ENCODE data around the gene SNRPD3. TPM values are rescaled to one million over a fixed set of nuclear protein-coding genes. Genes with fewer than 3 reads are reported as not detected.

The SNRPD3 gene
- total RNA-seq, 1 donor from 2014 or later = 103 TPM

DNA sequence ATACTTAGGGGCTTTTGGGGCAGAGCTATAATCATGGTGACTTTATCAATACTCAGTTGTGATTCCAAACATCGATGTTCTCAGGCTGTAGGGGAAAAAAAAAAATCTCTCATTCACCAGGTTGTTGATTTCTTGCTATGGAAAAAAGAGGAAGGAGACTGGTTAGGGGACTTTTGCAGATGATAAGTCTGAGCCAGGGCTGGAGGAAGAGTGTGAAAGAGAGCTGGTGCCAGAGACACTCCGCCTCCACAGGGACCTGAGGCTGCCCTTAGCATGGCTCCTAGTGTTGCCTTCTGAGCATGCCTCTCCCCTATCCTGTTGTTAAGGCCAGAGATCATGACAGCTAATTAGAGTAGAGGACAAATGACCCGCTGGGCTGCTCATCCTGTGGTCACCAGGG, 43.8 kb upstream of the SNRPD3 start:
- no peak overlapping the region for H3K27ac Mint-ChIP-seq (ENCODE audit: unreplicated experiment)
- H3K36me3 Mint-ChIP-seq (ENCODE audit: low read depth, unreplicated experiment) = no peaks in the 10 kb centered on the region
- H3K4me3 Mint-ChIP-seq (ENCODE audit: unreplicated experiment) = no peak overlapping the region
- no peaks in the 10 kb centered on the region for H3K27me3 Mint-ChIP-seq (ENCODE audit: unreplicated experiment)
- no peaks in the 10 kb centered on the region for H3K9me3 Mint-ChIP-seq (ENCODE audit: unreplicated experiment)
- H3K4me1 Mint-ChIP-seq (ENCODE audit: unreplicated experiment) = peaks cover 23% of the 10 kb centered on the region
- no peak for DNase-seq (ENCODE audit: low spot score)
- TF ChIP-seq, protein P1, sequence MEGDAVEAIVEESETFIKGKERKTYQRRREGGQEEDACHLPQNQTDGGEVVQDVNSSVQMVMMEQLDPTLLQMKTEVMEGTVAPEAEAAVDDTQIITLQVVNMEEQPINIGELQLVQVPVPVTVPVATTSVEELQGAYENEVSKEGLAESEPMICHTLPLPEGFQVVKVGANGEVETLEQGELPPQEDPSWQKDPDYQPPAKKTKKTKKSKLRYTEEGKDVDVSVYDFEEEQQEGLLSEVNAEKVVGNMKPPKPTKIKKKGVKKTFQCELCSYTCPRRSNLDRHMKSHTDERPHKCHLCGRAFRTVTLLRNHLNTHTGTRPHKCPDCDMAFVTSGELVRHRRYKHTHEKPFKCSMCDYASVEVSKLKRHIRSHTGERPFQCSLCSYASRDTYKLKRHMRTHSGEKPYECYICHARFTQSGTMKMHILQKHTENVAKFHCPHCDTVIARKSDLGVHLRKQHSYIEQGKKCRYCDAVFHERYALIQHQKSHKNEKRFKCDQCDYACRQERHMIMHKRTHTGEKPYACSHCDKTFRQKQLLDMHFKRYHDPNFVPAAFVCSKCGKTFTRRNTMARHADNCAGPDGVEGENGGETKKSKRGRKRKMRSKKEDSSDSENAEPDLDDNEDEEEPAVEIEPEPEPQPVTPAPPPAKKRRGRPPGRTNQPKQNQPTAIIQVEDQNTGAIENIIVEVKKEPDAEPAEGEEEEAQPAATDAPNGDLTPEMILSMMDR (IDR thresholded peaks at IDR 0.05; ENCODE audit: unreplicated experiment) = no peak

DNA sequence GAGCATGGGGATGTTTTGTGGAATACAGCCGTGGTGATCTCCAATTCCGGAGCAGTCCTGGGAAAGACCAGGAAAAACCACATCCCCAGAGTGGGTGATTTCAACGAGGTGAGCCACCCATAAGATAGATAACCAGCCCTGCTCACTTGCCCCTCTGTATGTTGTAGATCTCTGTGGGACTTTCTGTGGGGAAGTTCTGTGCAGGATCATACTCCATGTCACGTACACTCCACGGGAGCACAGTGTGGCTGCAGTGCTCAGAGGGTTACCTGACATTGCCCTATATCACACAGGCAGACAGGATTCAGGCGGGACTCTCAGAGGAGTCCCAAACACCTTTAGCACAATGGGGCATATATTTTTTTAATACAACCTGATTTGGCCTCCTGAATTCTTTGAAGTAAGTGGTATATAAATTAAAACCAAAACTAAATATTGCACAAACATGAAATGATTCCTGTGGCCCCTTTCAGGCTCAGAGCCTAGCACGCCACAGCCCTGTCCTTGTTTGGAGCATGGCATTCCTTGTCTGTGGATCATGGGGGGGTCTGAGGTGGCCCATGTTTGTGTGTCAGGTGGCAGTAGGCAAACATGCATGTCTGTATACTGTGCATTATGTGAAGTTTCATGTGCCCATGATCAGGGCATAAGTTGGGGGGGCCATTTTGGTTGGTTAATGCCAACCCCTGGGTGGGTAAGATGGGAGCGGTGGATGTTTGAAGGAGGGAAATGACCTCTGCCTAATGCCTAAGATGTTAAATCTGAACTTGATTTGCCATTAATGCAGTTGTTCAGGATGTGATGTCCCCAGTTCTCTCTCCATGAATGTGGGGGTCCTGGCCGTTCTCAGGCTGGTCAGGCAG, 42.2 kb upstream of the SNRPD3 start:
- Mint-ChIP-seq H3K36me3 (ENCODE audit: low read depth, unreplicated experiment) (no peaks in the 10 kb centered on the region), H3K4me3 (ENCODE audit: unreplicated experiment) (no peak overlapping the region), H3K9me3 (ENCODE audit: unreplicated experiment) (no peaks in the 10 kb centered on the region), H3K27ac (ENCODE audit: unreplicated experiment) (no peak overlapping the region), H3K27me3 (ENCODE audit: unreplicated experiment) (no peaks in the 10 kb centered on the region), H3K4me1 (ENCODE audit: unreplicated experiment) (peaks cover 11% of the 10 kb centered on the region)
- DNase-seq (ENCODE audit: low spot score) = no peak
- TF ChIP-seq, protein P1 (IDR thresholded peaks at IDR 0.05; ENCODE audit: unreplicated experiment) = no peak

DNA sequence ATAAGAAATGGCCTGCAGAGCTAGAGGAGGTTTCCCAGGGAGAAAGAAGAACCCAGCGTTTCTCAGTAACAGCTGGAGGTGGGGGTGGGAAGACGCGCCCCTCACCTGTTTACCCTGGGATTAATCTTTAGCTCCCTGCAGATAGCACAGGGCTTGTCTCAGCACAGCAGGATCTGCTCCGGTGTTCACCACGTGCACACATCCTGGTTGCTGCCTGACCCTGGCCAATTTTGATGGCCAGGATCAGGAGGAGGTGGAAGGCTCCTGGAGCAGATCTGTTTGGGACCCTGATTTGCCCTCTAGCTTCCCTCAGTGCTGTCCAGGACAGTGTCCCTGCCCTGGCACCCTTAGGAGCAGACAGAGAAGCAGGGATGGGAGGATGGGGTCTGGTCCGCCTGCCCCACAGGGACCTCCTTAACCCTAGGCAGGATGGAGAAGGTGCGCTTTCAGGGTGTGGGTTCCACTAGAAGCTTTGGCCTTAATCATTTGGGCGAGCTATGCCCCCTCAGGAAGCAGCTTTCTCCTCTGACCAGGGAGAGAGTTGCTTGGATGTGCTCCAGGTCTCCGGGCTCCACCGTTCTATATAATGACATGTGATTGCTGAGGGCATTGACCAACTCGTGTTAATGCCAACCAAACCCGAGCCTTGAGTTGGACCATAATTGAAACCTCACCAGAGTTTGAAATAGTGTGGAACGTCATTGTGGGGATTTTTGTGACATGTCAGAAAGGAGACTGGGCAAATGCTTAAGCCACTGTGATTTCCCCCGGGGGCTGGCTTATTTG, 41.4 kb upstream of the SNRPD3 start:
- no peak overlapping the region for H3K4me3 Mint-ChIP-seq (ENCODE audit: unreplicated experiment)
- H3K36me3 Mint-ChIP-seq (ENCODE audit: low read depth, unreplicated experiment) = no peaks in the 10 kb centered on the region
- no peak overlapping the region for H3K27ac Mint-ChIP-seq (ENCODE audit: unreplicated experiment)
- DNase-seq (ENCODE audit: low spot score) = no peak
- H3K9me3 Mint-ChIP-seq (ENCODE audit: unreplicated experiment) = no peaks in the 10 kb centered on the region
- TF ChIP-seq, protein P1 (IDR thresholded peaks at IDR 0.05; ENCODE audit: unreplicated experiment) = no peak
- H3K4me1 Mint-ChIP-seq (ENCODE audit: unreplicated experiment) = peaks cover 7% of the 10 kb centered on the region
- H3K27me3 Mint-ChIP-seq (ENCODE audit: unreplicated experiment) = no peaks in the 10 kb centered on the region

DNA sequence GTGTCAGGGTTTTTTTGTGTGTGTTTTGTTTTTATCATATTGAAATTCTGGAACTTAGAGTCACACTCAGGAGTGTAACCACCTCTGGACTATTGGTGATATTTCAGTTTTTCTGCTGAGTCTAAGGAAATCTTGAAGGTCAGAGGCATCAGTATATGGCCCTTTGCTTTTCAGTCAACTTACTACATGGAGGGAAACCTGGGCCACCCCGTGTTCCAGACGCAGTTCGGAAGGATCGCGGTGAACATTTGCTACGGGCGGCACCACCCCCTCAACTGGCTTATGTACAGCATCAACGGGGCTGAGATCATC, 40.8 kb upstream of the SNRPD3 start:
- DNase-seq (ENCODE audit: low spot score) = no peak
- no peaks in the 10 kb centered on the region for H3K36me3 Mint-ChIP-seq (ENCODE audit: low read depth, unreplicated experiment)
- H3K27ac Mint-ChIP-seq (ENCODE audit: unreplicated experiment) = no peak overlapping the region
- H3K9me3 Mint-ChIP-seq (ENCODE audit: unreplicated experiment) = no peaks in the 10 kb centered on the region
- no peak overlapping the region for H3K4me3 Mint-ChIP-seq (ENCODE audit: unreplicated experiment)
- TF ChIP-seq, protein P1 (IDR thresholded peaks at IDR 0.05; ENCODE audit: unreplicated experiment) = no peak
- no peaks in the 10 kb centered on the region for H3K27me3 Mint-ChIP-seq (ENCODE audit: unreplicated experiment)
- peaks cover 7% of the 10 kb centered on the region for H3K4me1 Mint-ChIP-seq (ENCODE audit: unreplicated experiment)

DNA sequence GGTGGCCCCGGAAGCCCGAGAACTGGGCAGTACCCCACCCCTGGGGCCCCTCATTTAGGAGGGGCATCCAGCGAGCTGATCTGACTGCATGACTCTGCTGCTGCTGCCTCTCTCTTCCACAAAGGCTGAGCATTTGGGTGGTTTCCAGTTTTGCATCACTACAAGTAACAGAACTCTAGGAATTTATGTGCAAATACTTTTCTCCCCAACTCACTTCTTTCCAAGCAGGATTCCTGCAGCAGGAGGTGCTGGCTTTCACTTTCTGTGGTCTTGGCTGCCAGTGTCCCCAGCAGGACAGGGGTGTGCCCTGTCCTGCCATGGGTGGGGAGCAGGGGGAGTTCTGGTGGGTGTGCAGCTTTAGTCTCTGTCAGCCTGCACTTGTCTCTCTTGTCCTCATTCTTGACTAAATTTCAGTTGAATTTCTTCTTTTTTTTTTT, 39.5 kb upstream of the SNRPD3 start:
- DNase-seq (ENCODE audit: low spot score) = no peak
- no peak overlapping the region for H3K27ac Mint-ChIP-seq (ENCODE audit: unreplicated experiment)

More for the DNA sequence above, 39.5 kb upstream of the SNRPD3 start:
- Mint-ChIP-seq H3K27me3 (ENCODE audit: unreplicated experiment) (peaks cover 1% of the 10 kb centered on the region), H3K4me3 (ENCODE audit: unreplicated experiment) (no peak overlapping the region), H3K4me1 (ENCODE audit: unreplicated experiment) (peaks cover 2% of the 10 kb centered on the region), H3K9me3 (ENCODE audit: unreplicated experiment) (no peaks in the 10 kb centered on the region), H3K36me3 (ENCODE audit: low read depth, unreplicated experiment) (no peaks in the 10 kb centered on the region)
- TF ChIP-seq, protein P1 (IDR thresholded peaks at IDR 0.05; ENCODE audit: unreplicated experiment) = no peak
